ENCODE measurements around the gene KIF1C.

- TF ChIP-seq POLR2A (IDR thresholded peaks at IDR 0.05) (no peak), CTCF (IDR thresholded peaks at IDR 0.05) (no peak)
Measured at GRCh38 chr17:4958102-4958501, 39.6 kb upstream of the KIF1C start.
